ENCODE measurements around the gene DYNC2LI1. TPM values are rescaled to one million over a fixed set of nuclear protein-coding genes. Genes with fewer than 3 reads are reported as not detected.

DYNC2LI1 gene
- total and polyA plus RNA-seq, 2 of the 8 experiments (the other 6 are each of a cell fraction or from before 2014, with no cell fraction given), result 3.9 to 7.6 TPM

DNA sequence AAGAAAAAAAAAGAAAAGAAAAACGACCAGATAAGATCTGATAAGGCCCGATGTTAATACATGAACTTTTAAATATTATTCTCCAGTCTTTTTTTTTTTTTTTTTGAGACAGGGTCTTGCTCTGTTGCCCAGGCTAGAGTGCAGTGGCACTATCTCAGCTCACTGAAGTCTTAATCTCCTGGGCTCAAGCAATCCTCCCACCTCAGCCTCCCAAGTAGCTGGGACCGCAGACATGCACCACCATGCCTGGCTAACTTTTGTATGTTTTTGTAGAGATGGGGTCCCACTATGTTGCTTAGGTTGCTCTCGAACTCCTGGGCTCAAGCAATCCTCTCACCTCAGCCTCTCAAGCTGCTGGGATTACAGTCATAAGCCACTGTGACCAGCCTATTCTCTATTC is 63.2 kb downstream of the DYNC2LI1 start (continued):
- TF ChIP-seq, protein P1, sequence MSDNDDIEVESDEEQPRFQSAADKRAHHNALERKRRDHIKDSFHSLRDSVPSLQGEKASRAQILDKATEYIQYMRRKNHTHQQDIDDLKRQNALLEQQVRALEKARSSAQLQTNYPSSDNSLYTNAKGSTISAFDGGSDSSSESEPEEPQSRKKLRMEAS (IDR thresholded peaks at IDR 0.05), result no peak
